ENCODE data around the gene PBX1.
"Not testable (repeated sequence)": the region's sequence is repeated elsewhere in the genome, so short reads cannot be mapped to it uniquely, and the experiment has no call there.

PBX1 gene

GRCh38 chr1:164644774-164645644, 86.0 kb downstream of the PBX1 start:
- peak; percentile 54 for DNase-seq

- DNase-seq: no peak
Observed at GRCh38 chr1:164645921-164646320, 86.9 kb downstream of the PBX1 start.

- no peak for DNase-seq
Observed at GRCh38 chr1:164647211-164647610, 88.2 kb downstream of the PBX1 start.

- no peak for DNase-seq
Observed at GRCh38 chr1:164648636-164649035, 89.7 kb downstream of the PBX1 start.

GRCh38 chr1:164649146-164649545, 90.2 kb downstream of the PBX1 start:
- no peak for DNase-seq

- DNase-seq: no peak
Observed at GRCh38 chr1:164650531-164650930, 91.5 kb downstream of the PBX1 start.

- DNase-seq: peak; percentile 43
Observed at GRCh38 chr1:164651351-164651951, 92.5 kb downstream of the PBX1 start.

- not testable (repeated sequence) for DNase-seq
Observed at GRCh38 chr1:164652969-164653368, 94.0 kb downstream of the PBX1 start.

- no peak for DNase-seq
Observed at GRCh38 chr1:164653705-164654104, 94.7 kb downstream of the PBX1 start.

GRCh38 chr1:164654200-164654599, 95.2 kb downstream of the PBX1 start:
- no peak for DNase-seq

GRCh38 chr1:164658864-164659263, 99.9 kb downstream of the PBX1 start:
- DNase-seq: no peak

GRCh38 chr1:164659621-164660411, 100.8 kb downstream of the PBX1 start:
- DNase-seq: no peak

GRCh38 chr1:164660412-164660772, 101.4 kb downstream of the PBX1 start:
- peak; percentile 38 for DNase-seq

GRCh38 chr1:164660775-164661174, 101.8 kb downstream of the PBX1 start:
- DNase-seq: no peak

GRCh38 chr1:164662462-164662861, 103.5 kb downstream of the PBX1 start:
- no peak for DNase-seq

GRCh38 chr1:164662955-164663354, 104.0 kb downstream of the PBX1 start:
- DNase-seq: no peak

- no peak for DNase-seq
Observed at GRCh38 chr1:164664127-164664526, 105.1 kb downstream of the PBX1 start.

- no peak for DNase-seq
Observed at GRCh38 chr1:164667001-164667400, 108.0 kb downstream of the PBX1 start.

- DNase-seq: no peak
Observed at GRCh38 chr1:164667600-164667999, 108.6 kb downstream of the PBX1 start.

GRCh38 chr1:164668491-164669400, 109.8 kb downstream of the PBX1 start:
- DNase-seq: no peak

- DNase-seq: no peak
Observed at GRCh38 chr1:164670026-164670425, 111.0 kb downstream of the PBX1 start.

- DNase-seq: no peak
Observed at GRCh38 chr1:164670786-164671185, 111.8 kb downstream of the PBX1 start.
